CD4-positive, alpha-beta T cell treated with Interleukin-15 for 4 hours (primary cell): ENCODE measurements around the gene ROR2.
"Not testable (repeated sequence)": the region's sequence is repeated elsewhere in the genome, so short reads cannot be mapped to it uniquely, and the experiment has no call there.

Source experiments
- DNase-seq: peaks from one replicate; pipeline ENCODE4 v3.0.0-alpha.2; 2020; ENCODE audit warnings: low spot score

The ROR2 gene

GRCh38 chr9:91796516-91796915 lies 153.5 kb downstream of the ROR2 start:
- DNase-seq: peak; percentile 40

DNA sequence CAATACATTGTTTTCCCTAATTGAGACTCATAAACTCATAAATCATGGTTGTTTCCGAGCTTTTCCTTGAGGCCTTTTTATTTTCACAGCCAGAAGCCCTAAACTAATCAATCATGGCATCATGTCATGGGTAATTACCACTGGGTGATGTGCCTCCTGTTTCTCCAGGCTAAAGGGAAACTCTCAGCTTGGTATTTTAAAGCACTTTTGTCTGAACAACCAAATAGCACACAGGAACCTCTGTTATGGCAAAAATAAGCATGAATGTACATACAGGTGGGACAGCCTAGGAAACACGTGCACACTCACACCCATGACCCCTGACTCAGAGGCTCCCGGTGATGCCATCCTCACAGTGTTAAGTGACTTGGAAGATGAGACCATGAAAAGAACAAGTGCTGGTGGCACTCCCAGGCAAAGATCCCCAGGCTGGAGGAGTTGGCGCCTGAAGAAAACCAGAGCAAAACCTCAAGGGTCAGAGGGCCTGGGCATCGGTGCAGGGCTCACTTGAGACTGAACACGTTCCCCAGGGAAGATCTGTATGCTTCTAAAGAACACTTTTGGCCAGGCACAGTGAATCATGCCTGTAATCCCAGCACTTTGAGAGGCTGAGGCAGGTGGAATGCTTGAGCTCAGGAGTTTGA lies 154.3 kb downstream of the ROR2 start:
- DNase-seq: no peak

DNA sequence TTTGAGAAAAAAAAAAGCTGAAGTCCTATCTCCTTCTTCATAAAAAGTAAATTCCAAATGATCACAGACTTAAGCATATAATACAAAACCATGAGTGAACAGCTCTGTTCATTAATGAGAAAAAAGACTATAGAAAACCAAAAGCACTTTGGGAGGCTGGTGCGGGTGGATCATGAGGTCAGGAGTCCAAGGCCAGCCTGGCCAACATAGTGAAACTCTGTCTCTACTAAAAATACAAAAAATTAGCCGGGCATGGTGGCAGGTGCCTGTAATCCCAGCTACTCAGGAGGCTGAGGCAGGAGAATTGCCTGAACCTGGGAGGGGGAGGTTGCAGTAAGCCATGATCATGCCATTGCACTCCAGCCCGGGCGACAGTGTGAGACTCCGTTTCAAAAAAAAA lies 156.7 kb downstream of the ROR2 start:
- not testable (repeated sequence) for DNase-seq

DNA sequence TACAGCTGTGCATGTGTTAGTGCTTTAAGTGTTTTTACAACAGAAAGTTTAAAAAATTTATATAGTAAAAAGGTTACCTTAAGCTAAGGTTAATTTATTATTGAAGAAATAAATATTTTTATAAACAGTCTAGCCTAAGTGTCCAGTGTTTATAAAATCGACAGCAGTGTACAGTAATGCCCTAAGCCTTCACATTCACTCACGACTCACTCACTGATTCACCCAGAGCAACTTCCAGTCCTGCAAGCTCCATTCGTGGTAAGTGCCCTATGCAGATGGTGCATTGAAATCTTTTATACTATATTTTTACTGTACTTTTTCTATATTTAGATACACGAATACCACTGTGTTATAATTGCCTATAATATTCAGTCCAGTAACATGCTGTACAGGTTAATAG lies 159.1 kb downstream of the ROR2 start:
- no peak for DNase-seq

- no peak for DNase-seq
These were observed 160.1 kb downstream of the ROR2 start for GRCh38 chr9:91789941-91790340.

GRCh38 chr9:91787931-91788330 lies 162.1 kb downstream of the ROR2 start:
- DNase-seq: no peak

- DNase-seq: no peak
These were observed 163.7 kb downstream of the ROR2 start for GRCh38 chr9:91786132-91786896.

- DNase-seq: no peak
These were observed 164.6 kb downstream of the ROR2 start for GRCh38 chr9:91785447-91785842.

DNA sequence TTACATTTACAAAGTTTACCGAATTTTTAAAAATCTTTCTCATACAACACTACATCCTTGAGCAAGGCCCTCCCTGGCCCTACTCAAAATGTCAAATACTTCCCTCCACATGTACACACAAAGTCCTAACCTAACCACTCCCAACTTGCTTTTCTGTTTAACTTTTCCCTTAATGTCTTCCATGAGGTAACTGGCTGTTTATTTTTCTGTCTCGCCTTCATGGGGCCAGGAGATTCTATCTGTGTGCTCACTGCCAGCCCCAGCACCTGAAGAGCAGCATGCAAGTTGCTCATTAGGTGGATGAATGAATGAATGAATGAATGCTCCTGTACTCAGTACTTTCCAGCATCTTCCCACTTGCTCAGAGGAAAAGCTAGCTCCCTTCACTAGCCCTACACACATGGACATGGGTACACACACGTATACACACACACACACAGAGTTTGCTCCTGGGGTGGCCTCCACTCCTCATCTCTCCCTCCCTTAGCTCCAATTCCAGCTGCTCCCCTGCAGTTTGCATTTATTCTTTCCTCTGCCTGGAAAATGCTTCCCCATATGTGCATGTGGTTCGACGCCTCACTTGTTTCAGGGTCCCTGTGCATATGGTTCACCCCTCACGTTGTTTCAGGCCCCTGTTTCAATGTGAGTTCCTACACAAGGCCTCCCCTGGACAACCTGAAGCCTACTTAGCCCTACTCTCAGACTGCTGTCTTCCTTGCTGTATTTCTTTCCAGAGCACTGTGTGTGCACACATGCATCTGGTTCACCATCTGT lies 165.2 kb downstream of the ROR2 start:
- DNase-seq: no peak

GRCh38 chr9:91783876-91784672 lies 166.0 kb downstream of the ROR2 start:
- no peak for DNase-seq

DNA sequence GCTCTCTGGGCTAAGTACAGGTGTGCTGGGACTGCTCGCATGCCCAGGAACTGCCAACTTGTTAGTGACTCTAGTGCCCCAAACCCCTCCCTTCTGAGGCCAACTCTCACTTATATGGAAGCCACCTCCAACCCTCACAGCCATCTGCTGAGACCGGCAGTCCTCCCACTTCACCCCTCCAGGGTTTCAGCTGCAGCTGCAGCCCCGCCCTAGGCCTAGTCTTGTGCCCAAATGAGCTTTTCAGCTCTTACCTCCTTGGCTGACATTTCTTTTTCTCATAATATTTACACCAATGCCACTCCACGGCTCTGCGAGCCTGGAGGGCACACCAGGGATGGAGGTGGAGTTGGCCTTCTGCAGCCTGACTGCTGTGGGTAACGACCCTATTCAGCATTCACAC lies 166.6 kb downstream of the ROR2 start:
- DNase-seq: no peak

- no peak for DNase-seq
These were observed 167.3 kb downstream of the ROR2 start for GRCh38 chr9:91782708-91783214.

DNA sequence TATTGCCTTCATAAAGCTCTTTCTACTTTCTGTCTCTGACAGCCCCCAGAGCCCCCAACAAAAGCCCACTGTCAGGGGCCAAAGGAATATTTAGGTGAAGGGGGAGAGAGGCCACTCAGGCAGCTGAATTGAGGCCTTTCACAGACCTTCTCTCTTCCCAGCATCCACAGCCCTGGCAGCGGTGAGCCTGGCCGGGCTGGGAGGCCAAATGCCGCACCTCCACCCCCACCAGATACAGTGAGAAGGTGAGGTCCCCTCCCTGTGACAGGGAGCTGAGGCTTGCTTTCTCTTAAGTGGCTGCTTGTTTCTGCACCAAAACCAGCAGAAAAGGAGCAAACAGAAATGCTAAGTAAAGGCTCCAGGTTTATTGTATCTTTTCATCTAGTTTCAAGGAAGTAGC lies 168.1 kb downstream of the ROR2 start:
- DNase-seq: no peak

DNA sequence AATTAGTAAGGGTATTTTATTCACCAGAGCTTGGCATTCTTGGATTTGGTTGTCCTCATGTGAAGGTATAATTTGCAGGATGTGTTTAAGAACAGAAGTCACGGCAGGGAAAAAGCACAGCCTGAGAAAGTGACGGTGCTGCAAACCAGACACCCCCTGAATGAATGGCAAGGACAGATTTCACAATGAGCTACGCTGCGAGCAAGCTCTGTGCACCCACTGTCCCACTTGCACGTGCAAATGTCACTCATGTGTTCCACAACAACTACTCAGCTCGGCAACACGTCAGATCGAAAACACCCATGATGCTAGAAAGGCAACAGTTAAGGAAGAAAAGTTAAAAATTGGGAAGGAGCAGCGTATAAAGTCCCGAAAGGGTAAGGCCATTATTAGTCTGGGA lies 168.9 kb downstream of the ROR2 start:
- no peak for DNase-seq

DNA sequence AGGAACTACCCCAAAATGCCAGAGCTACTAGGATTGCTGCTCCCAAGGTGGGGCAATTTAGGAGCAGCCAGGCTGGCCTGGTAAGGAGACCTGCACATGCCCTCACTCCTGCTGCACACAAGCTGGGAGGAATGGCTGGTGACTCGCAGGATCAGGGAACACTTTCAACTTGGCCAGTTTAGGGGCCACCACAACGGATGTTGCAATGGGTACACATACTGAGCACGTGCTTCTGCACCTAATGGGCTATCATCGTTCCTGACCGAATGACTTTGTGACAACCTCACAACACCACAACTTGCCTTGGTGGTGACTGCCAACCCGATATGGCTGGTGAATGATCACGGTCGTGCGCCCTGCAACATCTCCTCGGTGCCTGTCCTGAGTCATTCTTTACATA lies 172.0 kb downstream of the ROR2 start:
- no peak for DNase-seq

DNA sequence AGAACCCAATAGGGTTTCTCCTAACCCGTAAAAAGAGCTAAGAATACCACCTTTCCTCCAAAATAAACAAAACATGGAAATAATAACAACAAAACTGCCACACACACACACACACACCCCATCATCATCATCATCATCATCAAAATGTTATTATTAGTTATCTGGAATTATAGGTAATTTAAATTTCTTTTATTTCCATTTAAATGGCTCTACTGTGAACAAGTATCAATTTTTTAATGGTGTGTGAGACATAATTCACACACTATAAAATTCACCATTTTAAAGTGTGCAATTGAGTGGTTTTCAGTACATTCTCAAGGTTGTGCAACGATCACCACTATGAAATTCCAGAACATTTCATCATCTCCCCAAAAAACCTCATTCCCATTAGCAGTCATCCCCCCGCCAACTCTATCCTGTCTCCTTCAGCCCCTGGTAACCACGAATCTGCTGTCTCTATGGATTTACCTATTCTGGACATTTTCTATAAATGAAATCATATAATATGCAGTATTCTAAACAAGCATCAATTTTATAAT lies 172.7 kb downstream of the ROR2 start:
- no peak for DNase-seq

- no peak for DNase-seq
These were observed 173.4 kb downstream of the ROR2 start for GRCh38 chr9:91776409-91777291.

DNA sequence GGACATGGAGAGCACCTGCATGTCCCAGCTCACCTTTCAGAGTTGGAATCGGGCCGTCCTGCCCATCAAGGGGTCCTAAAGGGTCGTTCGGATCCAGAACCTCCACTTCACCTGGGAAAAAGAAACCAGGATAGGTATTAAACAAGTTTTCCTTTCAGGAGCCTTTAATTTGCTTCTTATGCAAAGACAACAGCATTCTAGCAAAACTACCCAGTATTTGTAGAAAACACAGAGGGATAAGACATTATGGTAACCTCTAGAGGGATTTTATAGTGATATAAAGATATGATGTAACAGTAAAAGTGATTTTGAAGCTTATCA lies 174.4 kb downstream of the ROR2 start:
- no peak for DNase-seq

GRCh38 chr9:91775011-91775707 lies 174.9 kb downstream of the ROR2 start:
- DNase-seq: peak; percentile 63

DNA sequence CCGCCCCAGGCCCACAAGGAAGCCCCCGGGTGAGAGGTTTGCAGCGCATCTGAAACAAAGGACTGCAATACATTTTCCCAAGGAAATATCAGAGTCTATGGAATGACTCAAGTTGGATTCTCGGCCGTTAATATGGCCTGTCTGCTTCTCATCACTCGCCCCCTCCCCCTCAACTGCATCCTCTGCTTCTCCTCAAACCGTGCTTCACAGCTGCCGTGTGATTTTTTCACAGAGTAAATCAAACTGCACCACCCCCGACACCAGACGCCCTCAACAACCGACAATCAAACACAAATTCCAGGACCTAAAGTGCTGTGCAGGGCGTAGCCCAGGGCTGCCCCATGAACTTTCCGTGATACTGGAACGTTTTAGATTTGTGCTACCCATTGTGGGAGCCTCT lies 176.9 kb downstream of the ROR2 start:
- DNase-seq: no peak
